Measurements from ENCODE around the gene ARHGAP19.
"Not testable (repeated sequence)": the region's sequence is repeated elsewhere in the genome, so short reads cannot be mapped to it uniquely, and the experiment has no call there.

The ARHGAP19 gene

GRCh38 chr10:97321804-97322190, 29.4 kb upstream of the ARHGAP19 start:
- DNase-seq (ENCODE audit: low read depth, low spot score), result no peak

- no peak for DNase-seq (ENCODE audit: low read depth, low spot score)
Measured at GRCh38 chr10:97321032-97321803, 28.8 kb upstream of the ARHGAP19 start.

GRCh38 chr10:97320480-97321031, 28.1 kb upstream of the ARHGAP19 start:
- no peak for DNase-seq (ENCODE audit: low read depth, low spot score)

DNA sequence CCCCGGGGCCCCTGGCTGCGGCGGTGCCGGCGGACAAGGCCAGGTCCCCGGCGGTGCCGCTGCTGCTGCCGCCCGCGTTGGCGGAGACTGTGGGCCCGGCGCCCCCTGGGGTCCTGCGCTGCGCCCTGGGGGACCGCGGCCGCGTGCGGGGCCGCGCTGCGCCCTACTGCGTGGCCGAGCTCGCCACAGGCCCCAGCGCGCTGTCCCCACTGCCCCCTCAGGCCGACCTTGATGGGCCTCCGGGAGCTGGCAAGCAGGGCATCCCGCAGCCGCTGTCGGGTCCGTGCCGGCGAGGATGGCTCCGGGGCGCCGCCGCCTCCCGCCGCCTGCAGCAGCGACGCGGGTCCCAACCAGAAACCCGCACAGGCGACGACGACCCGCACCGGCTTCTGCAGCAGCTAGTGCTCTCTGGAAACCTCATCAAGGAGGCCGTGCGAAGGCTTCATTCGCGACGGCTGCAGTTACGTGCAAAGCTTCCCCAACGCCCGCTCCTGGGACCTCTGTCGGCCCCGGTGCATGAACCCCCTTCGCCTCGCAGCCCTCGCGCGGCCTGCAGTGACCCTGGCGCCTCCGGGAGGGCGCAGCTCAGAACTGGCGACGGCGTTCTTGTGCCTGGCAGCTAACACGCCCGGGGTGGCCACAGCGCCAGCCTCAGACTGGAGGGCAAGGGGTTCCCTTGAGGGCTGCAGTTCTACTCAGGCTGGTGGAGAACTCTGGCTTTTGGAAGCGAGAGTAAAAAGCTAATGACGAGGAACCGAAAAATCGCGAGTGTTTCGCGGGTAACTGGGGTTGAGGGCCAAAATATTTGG, 27.4 kb upstream of the ARHGAP19 start:
- DNase-seq (ENCODE audit: low read depth, low spot score), result no peak

GRCh38 chr10:97318772-97319651, 26.6 kb upstream of the ARHGAP19 start, which contains the start of gene FRAT1:
Gene FRAT1 (plus strand): TSS chr10:97319271. CDS start chr10:97319454, 183 bp downstream.
- peak; percentile 80 for DNase-seq (ENCODE audit: low read depth, low spot score)

DNA sequence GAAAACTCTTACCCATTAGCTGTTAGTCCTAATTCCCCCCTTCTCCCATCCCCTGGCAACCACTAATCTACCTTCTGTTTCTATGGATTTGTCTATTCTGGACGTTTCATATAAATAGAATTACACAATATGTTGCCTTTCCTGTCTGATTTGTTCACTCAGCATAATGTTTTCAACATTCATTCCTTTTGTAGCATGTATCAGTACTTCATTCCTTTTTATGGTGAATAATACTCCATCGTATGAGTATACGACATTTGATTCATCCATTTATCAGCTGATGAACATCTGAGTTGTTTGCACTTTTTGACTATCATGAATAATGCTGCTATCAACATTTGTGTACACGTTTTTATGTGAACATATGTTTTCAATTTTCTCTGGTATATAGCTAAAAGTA, 22.2 kb upstream of the ARHGAP19 start:
- no peak for DNase-seq (ENCODE audit: low read depth, low spot score)

GRCh38 chr10:97312897-97313296, 20.5 kb upstream of the ARHGAP19 start:
- DNase-seq (ENCODE audit: low read depth, low spot score), result no peak

DNA sequence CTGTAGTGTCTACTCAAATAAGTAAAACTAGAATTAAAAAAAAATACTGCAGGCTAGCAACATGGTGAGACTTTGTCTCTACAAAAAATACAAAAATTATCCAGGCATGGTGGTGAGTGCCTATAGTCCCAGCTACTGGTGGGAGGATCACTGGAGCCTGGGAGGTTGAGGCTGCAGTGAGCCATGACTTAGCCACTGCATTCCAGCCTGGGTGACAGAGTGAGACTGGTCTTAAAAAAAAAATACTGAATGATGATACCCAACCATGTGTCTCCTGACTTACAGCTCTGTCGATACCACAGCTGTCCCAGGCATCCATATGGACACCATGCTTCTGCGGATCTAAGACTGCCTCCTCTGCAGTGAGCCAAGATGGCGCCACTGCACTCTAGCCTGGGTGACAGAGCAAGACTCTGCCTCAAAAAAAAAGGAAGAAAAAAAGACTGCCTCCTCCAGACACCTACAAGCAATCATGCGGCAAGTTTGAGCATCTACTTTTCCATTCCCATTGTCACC, 18.7 kb upstream of the ARHGAP19 start:
- DNase-seq (ENCODE audit: low read depth, low spot score), result no peak

GRCh38 chr10:97307866-97308780, 15.7 kb upstream of the ARHGAP19 start:
- DNase-seq (ENCODE audit: low read depth, low spot score), result no peak

GRCh38 chr10:97307441-97307840, 15.0 kb upstream of the ARHGAP19 start:
- no peak for DNase-seq (ENCODE audit: low read depth, low spot score)

- no peak for DNase-seq (ENCODE audit: low read depth, low spot score)
Measured at GRCh38 chr10:97302088-97302791, 9.8 kb upstream of the ARHGAP19 start.

GRCh38 chr10:97300980-97301379, 8.5 kb upstream of the ARHGAP19 start:
- DNase-seq (ENCODE audit: low read depth, low spot score), result no peak

DNA sequence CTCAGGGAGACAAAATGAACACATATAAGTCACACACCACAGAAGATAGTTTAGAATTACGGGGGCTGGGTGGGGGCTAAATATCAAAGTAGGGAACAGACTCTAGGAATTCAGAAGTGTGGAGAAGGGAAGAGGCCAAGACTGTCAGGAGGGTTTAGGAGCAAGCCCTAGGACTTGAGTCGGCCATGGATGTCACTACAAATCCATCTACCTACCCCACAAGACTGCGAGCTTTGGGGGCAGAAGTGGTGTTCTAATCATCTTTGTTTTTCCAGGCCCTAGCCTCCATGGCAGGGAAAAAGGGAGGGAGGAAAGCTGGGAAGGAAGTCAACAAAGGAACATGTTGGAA, 5.8 kb upstream of the ARHGAP19 start:
- DNase-seq (ENCODE audit: low read depth, low spot score), result no peak

DNA sequence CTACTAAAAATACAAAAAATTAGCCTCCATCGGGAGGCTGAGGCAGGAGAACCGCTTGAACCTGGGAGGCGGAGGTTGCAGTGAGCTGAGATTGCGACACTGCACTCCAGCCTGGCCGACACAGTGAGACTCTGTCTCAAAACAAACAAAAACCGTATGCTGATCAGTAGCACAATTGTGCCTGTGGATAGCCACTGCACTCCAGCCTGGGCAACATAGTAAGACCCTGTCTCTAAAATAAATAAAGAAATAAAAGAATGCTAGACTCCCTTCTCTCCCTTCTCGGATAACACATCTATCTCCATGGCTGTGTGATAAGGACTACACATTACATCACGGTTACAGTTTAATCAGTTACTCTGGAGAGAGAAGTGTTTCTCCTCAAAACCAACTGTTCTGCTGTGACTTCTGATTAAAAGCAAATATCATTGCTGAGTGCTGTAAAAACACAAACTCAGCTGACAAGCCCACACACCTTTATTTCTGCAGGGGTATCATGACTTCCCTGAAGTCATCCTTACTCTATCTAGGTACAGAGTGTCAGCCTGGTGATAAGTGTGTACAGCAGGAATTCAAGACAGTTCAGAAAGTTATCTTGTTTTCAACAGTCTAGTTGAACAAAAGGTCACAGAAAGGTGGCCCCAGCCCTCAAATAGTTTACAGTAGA, 5.3 kb upstream of the ARHGAP19 start:
- DNase-seq (ENCODE audit: low read depth, low spot score), result no peak

- no peak for DNase-seq (ENCODE audit: low read depth, low spot score)
Measured at GRCh38 chr10:97292862-97293198, 393 bp upstream of the ARHGAP19 start.

DNA sequence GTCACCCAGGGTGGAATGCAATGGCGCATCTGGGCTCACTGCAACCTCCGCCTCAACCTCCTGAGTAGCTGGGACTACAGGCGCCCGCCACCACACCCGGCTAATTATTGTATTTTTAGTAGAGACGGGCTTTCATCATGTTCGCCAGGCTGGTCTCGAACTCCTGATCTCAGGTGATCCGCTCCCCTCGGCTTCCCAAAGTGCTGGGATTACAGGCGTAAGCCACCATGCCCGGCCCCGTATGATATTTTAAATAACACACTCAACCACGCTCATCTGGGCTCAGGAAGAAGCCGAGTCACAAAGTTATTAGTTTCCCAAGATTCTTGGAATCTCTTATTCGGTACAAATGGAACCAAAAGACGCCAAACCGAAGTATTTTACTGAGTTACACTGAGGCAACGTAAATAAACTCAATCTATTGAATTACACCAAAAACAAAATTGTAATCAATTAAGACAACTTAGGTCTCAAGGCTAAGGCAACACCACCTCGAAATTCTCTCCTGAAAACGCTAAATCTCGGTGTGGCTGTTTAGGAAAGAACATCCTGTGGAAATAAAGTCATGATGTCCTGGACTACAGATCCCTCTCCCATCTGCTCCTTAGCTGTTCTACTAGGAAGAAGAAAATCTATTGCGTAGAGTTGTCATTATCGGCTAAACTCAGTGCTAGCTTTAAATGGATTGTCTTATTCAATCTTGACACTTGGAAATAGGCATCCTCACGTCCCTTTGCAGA, 910 bp downstream of the ARHGAP19 start:
- no peak for DNase-seq (ENCODE audit: low read depth, low spot score)

- not testable (repeated sequence) for DNase-seq (ENCODE audit: low read depth, low spot score)
Measured at GRCh38 chr10:97290576-97291356, 1.7 kb downstream of the ARHGAP19 start.

- DNase-seq (ENCODE audit: low read depth, low spot score), result not testable (repeated sequence)
Measured at GRCh38 chr10:97290076-97290475, 2.4 kb downstream of the ARHGAP19 start.

Data from brain pericyte (primary cell).